Sigmoid colon (tissue), 4 donors: ENCODE results near the gene SPINDOC.

ENCODE experiments used
- EP300 ChIP-seq, 4 donors: sonication (generic); formaldehyde crosslinking; IDR thresholded peaks; one replicate each; pipeline ENCODE4 v1.6.1; 2017; ENCODE audit warnings: antibody characterized with exemption in 4 of 4
- POLR2AphosphoS5 ChIP-seq, 4 donors: sonication (generic); formaldehyde crosslinking; IDR thresholded peaks; one replicate each; pipeline ENCODE4 v1.6.1; 2017; ENCODE audit warnings: antibody characterized with exemption in 4 of 4
- TF ChIP-seq, protein P1 (sequence below), 4 experiments: fragments of 450-650 bp in 3 of 4; fragments of 200-600 bp in 1 of 4; IDR thresholded peaks; one replicate each; pipeline ENCODE4 v1.5.1; 2016 to 2019; ENCODE audit warnings: antibody characterized with exemption in 4 of 4, mild to moderate bottlenecking in 3 of 4, moderate library complexity in 2 of 4

DNA sequence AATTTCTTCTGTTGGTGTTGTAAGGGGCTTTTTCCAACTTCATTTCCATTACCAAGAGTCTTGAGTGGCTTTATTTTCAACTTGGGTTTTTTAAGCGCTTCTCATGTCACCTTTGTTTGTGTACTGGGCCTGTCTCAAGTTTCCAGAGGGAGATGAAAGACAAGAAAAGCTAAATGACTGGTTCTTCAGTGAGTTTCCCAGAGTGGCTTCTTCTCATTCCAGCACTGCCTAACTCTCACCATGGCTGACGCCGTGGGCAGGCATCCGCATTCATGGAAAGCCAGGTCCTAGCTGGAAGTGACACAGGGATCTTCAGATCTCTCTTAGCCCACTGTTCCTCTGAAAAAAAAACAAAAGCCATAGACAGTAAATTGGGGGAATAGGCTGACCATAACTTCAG, 54.3 kb downstream of the SPINDOC start:
- TF ChIP-seq EP300 (IDR thresholded peaks at IDR 0.05) (no peak), POLR2AphosphoS5 (IDR thresholded peaks at IDR 0.05) (no peak)
- TF ChIP-seq, protein P1, sequence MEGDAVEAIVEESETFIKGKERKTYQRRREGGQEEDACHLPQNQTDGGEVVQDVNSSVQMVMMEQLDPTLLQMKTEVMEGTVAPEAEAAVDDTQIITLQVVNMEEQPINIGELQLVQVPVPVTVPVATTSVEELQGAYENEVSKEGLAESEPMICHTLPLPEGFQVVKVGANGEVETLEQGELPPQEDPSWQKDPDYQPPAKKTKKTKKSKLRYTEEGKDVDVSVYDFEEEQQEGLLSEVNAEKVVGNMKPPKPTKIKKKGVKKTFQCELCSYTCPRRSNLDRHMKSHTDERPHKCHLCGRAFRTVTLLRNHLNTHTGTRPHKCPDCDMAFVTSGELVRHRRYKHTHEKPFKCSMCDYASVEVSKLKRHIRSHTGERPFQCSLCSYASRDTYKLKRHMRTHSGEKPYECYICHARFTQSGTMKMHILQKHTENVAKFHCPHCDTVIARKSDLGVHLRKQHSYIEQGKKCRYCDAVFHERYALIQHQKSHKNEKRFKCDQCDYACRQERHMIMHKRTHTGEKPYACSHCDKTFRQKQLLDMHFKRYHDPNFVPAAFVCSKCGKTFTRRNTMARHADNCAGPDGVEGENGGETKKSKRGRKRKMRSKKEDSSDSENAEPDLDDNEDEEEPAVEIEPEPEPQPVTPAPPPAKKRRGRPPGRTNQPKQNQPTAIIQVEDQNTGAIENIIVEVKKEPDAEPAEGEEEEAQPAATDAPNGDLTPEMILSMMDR (IDR thresholded peaks at IDR 0.05), result no peak
